Memory B cell (primary cell): Measurements from ENCODE around the gene CLDN25.

Source experiments
- ATAC-seq: fragments of 150-1000 bp; cut with Tn5 transposase; 2 replicates; pipeline ENCODE4 v1.10.0; 2021; ENCODE audit warnings: low read depth, mild to moderate bottlenecking, moderate library complexity
- DNase-seq, 2 donors: peaks; one replicate each; pipeline ENCODE4 v3.0.0; 2022; ENCODE audit warnings: low spot score in 2 of 2
- H3K27ac Mint-ChIP-seq: one replicate; pipeline ENCODE4 v1.8.0; 2022; ENCODE audit warnings: mild to moderate bottlenecking, moderate library complexity, mixed read lengths
- H3K27me3 Mint-ChIP-seq: one replicate; pipeline ENCODE4 v1.8.0; 2022; ENCODE audit warnings: mixed read lengths
- H3K36me3 Mint-ChIP-seq: one replicate; pipeline ENCODE4 v1.8.0; 2022; ENCODE audit warnings: mild to moderate bottlenecking, mixed read lengths
- H3K4me1 Mint-ChIP-seq: one replicate; pipeline ENCODE4 v1.8.0; 2022; ENCODE audit warnings: mixed read lengths
- H3K4me3 Mint-ChIP-seq: one replicate; pipeline ENCODE4 v1.8.0; 2022; ENCODE audit warnings: mild to moderate bottlenecking, moderate library complexity, mixed read lengths
- H3K9me3 Mint-ChIP-seq: one replicate; pipeline ENCODE4 v1.8.0; 2022; ENCODE audit warnings: mixed read lengths

Gene CLDN25

DNA sequence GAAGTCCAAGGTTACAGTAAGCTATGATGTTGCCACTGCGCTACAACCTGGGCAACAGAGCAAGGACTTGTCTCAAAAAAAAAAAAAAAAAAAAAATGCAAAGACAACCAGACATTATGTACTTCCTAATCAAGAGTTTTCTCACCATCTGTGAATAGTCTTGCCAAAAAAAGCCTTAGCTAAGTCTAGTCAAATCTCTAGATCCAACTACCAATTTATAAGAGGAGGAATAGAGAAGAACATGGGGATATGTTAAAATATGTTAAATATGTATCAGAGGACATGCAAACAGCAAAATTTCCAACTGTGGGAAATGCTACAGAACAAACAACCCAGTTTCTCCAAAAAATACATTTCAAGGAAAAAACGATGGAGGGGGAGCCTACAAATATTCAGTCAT lies 50.2 kb downstream of the CLDN25 start:
- H3K4me1 Mint-ChIP-seq: peaks cover 11% of the 10 kb centered on the region
- H3K27ac Mint-ChIP-seq: no peak overlapping the region
- no peak overlapping the region for H3K4me3 Mint-ChIP-seq
- H3K9me3 Mint-ChIP-seq: no peaks in the 10 kb centered on the region
- H3K36me3 Mint-ChIP-seq: peaks cover 27% of the 10 kb centered on the region
- H3K27me3 Mint-ChIP-seq: no peaks in the 10 kb centered on the region
- ATAC-seq: no peak
- no peak for DNase-seq
